Measurements from ENCODE around the gene JMJD1C. TPM values are rescaled to one million over a fixed set of nuclear protein-coding genes. Genes with fewer than 3 reads are reported as not detected.
"Not testable (repeated sequence)": the region's sequence is repeated elsewhere in the genome, so short reads cannot be mapped to it uniquely, and the experiment has no call there.

The JMJD1C gene
- total RNA-seq, 1 donor from 2014 or later: 133 TPM

- DNase-seq (ENCODE audit: low read depth in 2 of 2): no peak
Measured at GRCh38 chr10:63260860-63261251, 204.9 kb downstream of the JMJD1C start.

- no peak for DNase-seq (ENCODE audit: low read depth in 2 of 2)
Measured at GRCh38 chr10:63260103-63260859, 205.5 kb downstream of the JMJD1C start.

GRCh38 chr10:63258920-63259678 is 206.7 kb downstream of the JMJD1C start:
- no peak for DNase-seq (ENCODE audit: low read depth in 2 of 2)

- DNase-seq (ENCODE audit: low read depth in 2 of 2): no peak
Measured at GRCh38 chr10:63257778-63258177, 208.0 kb downstream of the JMJD1C start.

GRCh38 chr10:63256009-63256773 is 209.6 kb downstream of the JMJD1C start:
- DNase-seq (ENCODE audit: low read depth in 2 of 2): peak; percentile 58 to 77

- no peak for DNase-seq (ENCODE audit: low read depth in 2 of 2)
Measured at GRCh38 chr10:63255316-63255715, 210.5 kb downstream of the JMJD1C start.

GRCh38 chr10:63253040-63253439 is 212.7 kb downstream of the JMJD1C start:
- DNase-seq (ENCODE audit: low read depth in 2 of 2): no peak

- DNase-seq (ENCODE audit: low read depth in 2 of 2): no peak
Measured at GRCh38 chr10:63252095-63252762, 213.5 kb downstream of the JMJD1C start.

- no peak for DNase-seq (ENCODE audit: low read depth in 2 of 2)
Measured at GRCh38 chr10:63250032-63250431, 215.7 kb downstream of the JMJD1C start.

GRCh38 chr10:63247771-63248170 is 218.0 kb downstream of the JMJD1C start:
- no peak for DNase-seq (ENCODE audit: low read depth in 2 of 2)

GRCh38 chr10:63246356-63246755 is 219.4 kb downstream of the JMJD1C start:
- DNase-seq (ENCODE audit: low read depth in 2 of 2): no peak

- DNase-seq (ENCODE audit: low read depth in 2 of 2): peak in 1 of 2 donors; percentile 75
Measured at GRCh38 chr10:63241841-63242281, 223.9 kb downstream of the JMJD1C start.

GRCh38 chr10:63240807-63241206 is 225.0 kb downstream of the JMJD1C start:
- DNase-seq (ENCODE audit: low read depth in 2 of 2): peak in 1 of 2 donors; percentile 27

GRCh38 chr10:63238501-63238900 is 227.3 kb downstream of the JMJD1C start:
- DNase-seq (ENCODE audit: low read depth in 2 of 2): peak in 1 of 2 donors; percentile 53

- no peak for DNase-seq (ENCODE audit: low read depth in 2 of 2)
Measured at GRCh38 chr10:63237396-63237795, 228.4 kb downstream of the JMJD1C start.

GRCh38 chr10:63236113-63236935 is 229.5 kb downstream of the JMJD1C start:
- peak; percentile 87 to 94 for DNase-seq (ENCODE audit: low read depth in 2 of 2)

- not testable (repeated sequence) for DNase-seq (ENCODE audit: low read depth in 2 of 2)
Measured at GRCh38 chr10:63235136-63235535, 230.6 kb downstream of the JMJD1C start.

- DNase-seq (ENCODE audit: low read depth in 2 of 2): no peak
Measured at GRCh38 chr10:63229161-63229560, 236.6 kb downstream of the JMJD1C start.

GRCh38 chr10:63228237-63228636 is 237.5 kb downstream of the JMJD1C start:
- no peak for DNase-seq (ENCODE audit: low read depth in 2 of 2)

GRCh38 chr10:63227207-63227895 is 238.4 kb downstream of the JMJD1C start:
- no peak for DNase-seq (ENCODE audit: low read depth in 2 of 2)

Data from lung microvascular endothelial cell (primary cell).